Activated CD4-positive, alpha-beta T cell treated with anti-CD3 and anti-CD28 coated beads for 36 hours (primary cell): ENCODE data around the gene KCNK10. TPM values are rescaled to one million over a fixed set of nuclear protein-coding genes. Genes with fewer than 3 reads are reported as not detected.
A peak's percentile ranks its signal among the peaks of the same experiment; 100 is the strongest.

Experiments used
- ATAC-seq: fragments of 200-7000 bp; cut with Tn5 transposase; one replicate; pipeline ENCODE4 v1.10.0; 2021; ENCODE audit warnings: mild to moderate bottlenecking, moderate library complexity
- CTCF ChIA-PET: fragments of 350-600 bp; sonication (Branson Sonifier 250); formaldehyde crosslinking; loops from one replicate; lab custom pipeline; 2021; ENCODE audit warnings: antibody characterized with exemption; lab: Charles Lee
- POLR2A ChIA-PET: fragments of 350-600 bp; sonication (Branson Sonifier 250); formaldehyde crosslinking; loops from one replicate; lab custom pipeline; 2021; ENCODE audit warnings: antibody characterized with exemption, inconsistent platforms; lab: Charles Lee
- DNase-seq: peaks from one replicate; pipeline ENCODE4 v3.0.0-alpha.2; 2020
- H3K27ac Mint-ChIP-seq: one replicate; pipeline ENCODE4 v1.8.0; 2021; ENCODE audit warnings: mixed read lengths
- H3K27me3 Mint-ChIP-seq: one replicate; pipeline ENCODE4 v1.8.0; 2021; ENCODE audit warnings: mixed read lengths
- H3K36me3 Mint-ChIP-seq: one replicate; pipeline ENCODE4 v1.8.0; 2021; ENCODE audit warnings: low read depth, mixed read lengths
- H3K4me1 Mint-ChIP-seq: one replicate; pipeline ENCODE4 v1.8.0; 2021; ENCODE audit warnings: mixed read lengths
- H3K4me3 Mint-ChIP-seq: one replicate; pipeline ENCODE4 v1.8.0; 2021; ENCODE audit warnings: mild to moderate bottlenecking, moderate library complexity, mixed read lengths
- H3K9me3 Mint-ChIP-seq: one replicate; pipeline ENCODE4 v1.8.0; 2021; ENCODE audit warnings: low read depth, mixed read lengths
- intact Hi-C, 2 experiments: fragments of 100-400 bp; cut with DNase I in 1 of 2; cut with micrococcal nuclease in 1 of 2; formaldehyde crosslinking; loops; one replicate each; pipeline versions ENCODE4 v1.14.2 to v1.15.1; 2022 to 2024; cut with DNase I, micrococcal nuclease
- total RNA-seq, 2 experiments: library from RNA; stranded (reverse); gene quantifications; one replicate each; pipeline ENCODE4 v1.2.3, GENCODE V29; 2021

KCNK10 gene
- total RNA-seq, 2 experiments from 2014 or later: not detected

GRCh38 chr14:88289996-88290395, 33.1 kb downstream of the KCNK10 start:
- Mint-ChIP-seq H3K4me3 (no peak overlapping the region), H3K27me3 (peaks cover 22% of the 10 kb centered on the region), H3K27ac (no peak overlapping the region), H3K4me1 (no peaks in the 10 kb centered on the region), H3K36me3 (no peaks in the 10 kb centered on the region), H3K9me3 (no peaks in the 10 kb centered on the region)
- intact Hi-C loops: no loop called here
- ChIA-PET POLR2A (no interaction called here), CTCF (no interaction called here)
- no peak for DNase-seq
- no peak for ATAC-seq

GRCh38 chr14:88289234-88289633, 33.8 kb downstream of the KCNK10 start:
- ATAC-seq (peak; percentile 12), DNase-seq (no peak)
- intact Hi-C loops: no loop called here
- H3K27ac Mint-ChIP-seq: no peak overlapping the region
- no peaks in the 10 kb centered on the region for H3K36me3 Mint-ChIP-seq
- no peaks in the 10 kb centered on the region for H3K4me1 Mint-ChIP-seq
- POLR2A ChIA-PET: no interaction called here
- no peaks in the 10 kb centered on the region for H3K9me3 Mint-ChIP-seq
- peaks cover 22% of the 10 kb centered on the region for H3K27me3 Mint-ChIP-seq
- H3K4me3 Mint-ChIP-seq: no peak overlapping the region
- CTCF ChIA-PET: no interaction called here

- Mint-ChIP-seq H3K4me3 (no peak overlapping the region), H3K27ac (no peak overlapping the region), H3K36me3 (no peaks in the 10 kb centered on the region), H3K9me3 (no peaks in the 10 kb centered on the region), H3K4me1 (no peaks in the 10 kb centered on the region), H3K27me3 (peaks cover 15% of the 10 kb centered on the region)
- intact Hi-C loops: no loop called here
- CTCF ChIA-PET: no interaction called here
- no peak for ATAC-seq
- POLR2A ChIA-PET: no interaction called here
- DNase-seq: no peak
Measured at GRCh38 chr14:88286309-88286708, 36.8 kb downstream of the KCNK10 start.

GRCh38 chr14:88281447-88281846, 41.6 kb downstream of the KCNK10 start:
- ChIA-PET POLR2A (no interaction called here), CTCF (no interaction called here)
- Mint-ChIP-seq H3K4me3 (no peak overlapping the region), H3K4me1 (no peaks in the 10 kb centered on the region), H3K36me3 (no peaks in the 10 kb centered on the region), H3K27me3 (peaks cover 12% of the 10 kb centered on the region), H3K9me3 (no peaks in the 10 kb centered on the region), H3K27ac (no peak overlapping the region)
- ATAC-seq (no peak), DNase-seq (no peak)
- intact Hi-C loops: no loop called here

DNA sequence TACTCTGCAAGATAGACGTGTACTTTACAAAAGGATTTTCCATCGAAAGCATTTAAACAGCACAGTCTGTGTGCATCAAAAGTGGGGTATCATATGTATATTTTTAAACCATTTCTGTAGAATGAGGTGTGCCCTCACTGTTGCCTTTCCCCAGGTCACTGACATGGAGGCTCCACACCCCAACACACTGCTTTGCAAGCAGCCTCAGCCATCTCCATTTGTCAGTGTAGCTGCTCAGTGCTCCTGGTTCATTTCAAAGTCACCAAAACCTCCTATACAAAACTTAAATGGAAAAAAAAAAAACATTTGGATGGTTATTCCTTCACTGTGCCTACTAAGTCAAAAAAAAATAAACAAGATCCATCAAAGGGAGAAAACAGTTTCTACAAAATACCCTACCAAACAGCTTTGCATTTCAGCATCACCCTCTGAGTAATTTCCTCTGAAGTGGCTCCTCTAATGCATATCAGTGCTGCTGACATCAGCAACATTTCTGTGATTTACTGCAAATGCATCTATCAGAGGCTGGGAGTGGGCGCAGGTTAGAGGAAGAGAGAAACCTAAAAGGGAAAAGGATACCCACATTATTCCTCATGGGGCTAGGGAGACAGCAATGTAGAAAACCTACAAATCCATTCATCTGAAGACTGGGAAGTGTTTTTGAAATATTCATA, 46.0 kb downstream of the KCNK10 start:
- POLR2A ChIA-PET: no interaction called here
- ATAC-seq: no peak

GRCh38 chr14:88272390-88273269, 50.4 kb downstream of the KCNK10 start:
- H3K36me3 Mint-ChIP-seq: no peaks in the 10 kb centered on the region
- H3K4me1 Mint-ChIP-seq: no peaks in the 10 kb centered on the region
- no peak overlapping the region for H3K27ac Mint-ChIP-seq
- H3K4me3 Mint-ChIP-seq: no peak overlapping the region
- H3K9me3 Mint-ChIP-seq: no peaks in the 10 kb centered on the region
- ChIA-PET CTCF (no interaction called here), POLR2A (no interaction called here)
- ATAC-seq (no peak), DNase-seq (no peak)
- peaks cover 18% of the 10 kb centered on the region for H3K27me3 Mint-ChIP-seq
- intact Hi-C loops: no loop called here

More for the DNA sequence above, 46.0 kb downstream of the KCNK10 start:
- no peak for DNase-seq
- no peaks in the 10 kb centered on the region for H3K36me3 Mint-ChIP-seq
- no peak overlapping the region for H3K4me3 Mint-ChIP-seq
- no peaks in the 10 kb centered on the region for H3K9me3 Mint-ChIP-seq
- no peak overlapping the region for H3K27ac Mint-ChIP-seq
- intact Hi-C loops: no loop called here
- H3K4me1 Mint-ChIP-seq: no peaks in the 10 kb centered on the region
- CTCF ChIA-PET: no interaction called here
- peaks cover 19% of the 10 kb centered on the region for H3K27me3 Mint-ChIP-seq

DNA sequence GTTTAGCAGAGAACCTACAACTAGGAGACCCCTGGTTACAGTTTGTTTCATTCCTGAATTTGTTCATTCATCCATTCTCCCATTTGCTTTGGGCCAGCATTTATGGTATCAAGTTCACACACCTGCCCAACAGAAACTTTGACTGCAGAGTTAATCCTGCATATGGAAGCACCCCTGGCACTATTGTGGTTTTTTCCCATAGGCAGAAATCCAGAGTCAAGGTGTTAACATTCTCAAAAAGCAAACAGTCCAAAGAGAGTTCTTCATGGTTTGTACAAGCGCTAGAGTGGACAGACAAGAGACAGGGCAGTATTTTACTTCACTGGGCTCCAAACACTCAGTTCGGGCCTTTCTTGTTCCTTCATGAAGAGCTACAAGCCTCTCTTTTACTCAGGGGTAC, 51.9 kb downstream of the KCNK10 start:
- Mint-ChIP-seq H3K27me3 (peaks cover 15% of the 10 kb centered on the region), H3K27ac (no peak overlapping the region), H3K36me3 (no peaks in the 10 kb centered on the region), H3K4me3 (no peak overlapping the region), H3K4me1 (no peaks in the 10 kb centered on the region), H3K9me3 (no peaks in the 10 kb centered on the region)
- ATAC-seq (no peak), DNase-seq (no peak)
- POLR2A ChIA-PET: no interaction called here
- intact Hi-C loops: no loop called here
- CTCF ChIA-PET: no interaction called here

- CTCF ChIA-PET: no interaction called here
- no peaks in the 10 kb centered on the region for H3K9me3 Mint-ChIP-seq
Measured at GRCh38 chr14:88270776-88271175, 52.3 kb downstream of the KCNK10 start.

DNA sequence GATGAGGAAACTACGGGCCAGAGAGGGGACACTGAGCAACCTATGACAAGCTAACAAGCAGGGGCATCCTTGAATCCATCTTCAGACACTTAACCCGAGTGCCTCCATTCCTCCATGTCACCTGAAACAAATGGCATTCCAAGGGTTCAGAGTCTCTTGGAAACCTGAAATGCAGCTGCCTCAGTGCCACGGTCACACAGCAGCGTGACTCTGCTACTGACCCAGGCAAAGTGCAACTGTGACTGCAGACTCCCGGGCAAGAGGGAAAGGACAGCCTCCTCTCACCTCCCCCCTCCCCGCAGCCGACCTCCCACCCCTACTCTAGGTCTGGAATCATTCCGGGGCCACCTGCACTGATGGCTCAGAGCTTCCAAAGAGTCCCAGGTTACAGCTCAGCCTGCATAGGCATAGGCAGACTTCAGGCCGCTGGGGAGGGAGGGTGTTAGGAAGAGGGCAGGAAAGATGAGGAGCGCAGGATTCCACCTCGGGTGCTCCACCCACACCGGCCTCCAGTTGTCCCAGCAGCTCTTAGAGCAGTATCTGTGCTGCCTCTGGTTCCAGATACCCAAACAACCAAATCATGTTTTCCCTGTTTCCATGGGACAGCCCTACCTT, 53.2 kb downstream of the KCNK10 start:
- DNase-seq (no peak), ATAC-seq (no peak)
- POLR2A ChIA-PET: no interaction called here
- intact Hi-C loops: no loop called here
- Mint-ChIP-seq H3K4me3 (no peak overlapping the region), H3K4me1 (no peaks in the 10 kb centered on the region), H3K27me3 (peaks cover 12% of the 10 kb centered on the region), H3K9me3 (no peaks in the 10 kb centered on the region), H3K36me3 (no peaks in the 10 kb centered on the region), H3K27ac (no peak overlapping the region)
- CTCF ChIA-PET: interaction anchor here (0.5 kb wide), 1 partner anchor 9 kb away, joined by 3 read pairs; no protein-coding TSS in a partner anchor

More at GRCh38 chr14:88270776-88271175, 52.3 kb downstream of the KCNK10 start:
- DNase-seq: no peak
- POLR2A ChIA-PET: no interaction called here
- Mint-ChIP-seq H3K36me3 (no peaks in the 10 kb centered on the region), H3K27me3 (peaks cover 15% of the 10 kb centered on the region), H3K4me1 (no peaks in the 10 kb centered on the region), H3K27ac (no peak overlapping the region), H3K4me3 (no peak overlapping the region)
- intact Hi-C loops: no loop called here
- ATAC-seq: no peak

GRCh38 chr14:88266474-88266873, 56.6 kb downstream of the KCNK10 start:
- POLR2A ChIA-PET: no interaction called here
- Mint-ChIP-seq H3K4me3 (no peak overlapping the region), H3K4me1 (no peaks in the 10 kb centered on the region), H3K27ac (no peak overlapping the region), H3K9me3 (no peaks in the 10 kb centered on the region), H3K36me3 (no peaks in the 10 kb centered on the region), H3K27me3 (peaks cover 9% of the 10 kb centered on the region)
- DNase-seq (no peak), ATAC-seq (no peak)
- intact Hi-C loops: no loop called here
- CTCF ChIA-PET: no interaction called here

DNA sequence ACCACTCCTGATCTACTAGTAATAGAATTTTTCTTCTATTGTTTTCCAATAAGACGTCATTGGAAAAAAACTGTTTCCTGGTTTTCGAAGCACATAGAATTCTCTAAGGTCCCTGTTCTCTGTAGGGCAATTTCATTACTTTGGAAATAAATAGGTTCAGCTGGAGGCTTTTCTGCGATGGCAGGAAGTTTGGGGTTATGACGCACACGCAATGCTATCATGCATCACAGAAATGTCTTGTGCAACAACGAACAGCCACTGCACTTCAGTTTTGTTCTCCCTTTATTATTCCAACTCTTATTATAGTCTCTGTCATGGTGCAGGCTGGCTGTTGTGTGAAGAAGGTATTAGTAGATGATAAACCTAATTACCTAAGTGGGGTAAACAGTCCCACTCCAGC, 59.0 kb downstream of the KCNK10 start:
- Mint-ChIP-seq H3K27ac (no peak overlapping the region), H3K4me3 (no peak overlapping the region), H3K4me1 (no peaks in the 10 kb centered on the region), H3K27me3 (peaks cover 10% of the 10 kb centered on the region), H3K9me3 (no peaks in the 10 kb centered on the region), H3K36me3 (no peaks in the 10 kb centered on the region)
- intact Hi-C loops: no loop called here
- ATAC-seq (no peak), DNase-seq (no peak)
- POLR2A ChIA-PET: no interaction called here
- CTCF ChIA-PET: no interaction called here
